ENCODE results near the gene KDM4B.
"Not testable (repeated sequence)": the region's sequence is repeated elsewhere in the genome, so short reads cannot be mapped to it uniquely, and the experiment has no call there.

KDM4B gene

GRCh38 chr19:4969292-4969771 is 419 bp downstream of the KDM4B start:
- DNase-seq, result no peak

GRCh38 chr19:4969772-4970531 is 1.0 kb downstream of the KDM4B start:
- peak in 1 of 2 experiments; percentile 37 for DNase-seq

GRCh38 chr19:4970558-4971423 is 1.9 kb downstream of the KDM4B start:
- peak in 1 of 2 experiments; percentile 37 for DNase-seq

GRCh38 chr19:4971424-4971793 is 2.5 kb downstream of the KDM4B start:
- DNase-seq, result peak in 1 of 2 experiments; percentile 13

- DNase-seq, result no peak
Measured at GRCh38 chr19:4971816-4972495, 3.0 kb downstream of the KDM4B start.

GRCh38 chr19:4972509-4973230 is 3.8 kb downstream of the KDM4B start:
- peak in 1 of 2 experiments; percentile 12 for DNase-seq

GRCh38 chr19:4974880-4975469 is 6.1 kb downstream of the KDM4B start:
- no peak for DNase-seq

- DNase-seq, result not testable (repeated sequence)
Measured at GRCh38 chr19:4975601-4976000, 6.7 kb downstream of the KDM4B start.

- DNase-seq, result no peak
Measured at GRCh38 chr19:4976401-4977298, 7.7 kb downstream of the KDM4B start.

- DNase-seq, result no peak
Measured at GRCh38 chr19:4977299-4978174, 8.6 kb downstream of the KDM4B start.

- DNase-seq, result no peak
Measured at GRCh38 chr19:4979211-4979807, 10.4 kb downstream of the KDM4B start.

- no peak for DNase-seq
Measured at GRCh38 chr19:4980067-4980466, 11.2 kb downstream of the KDM4B start.

- DNase-seq, result no peak
Measured at GRCh38 chr19:4980838-4981680, 12.1 kb downstream of the KDM4B start.

GRCh38 chr19:4981681-4981958 is 12.7 kb downstream of the KDM4B start:
- no peak for DNase-seq

- DNase-seq, result no peak
Measured at GRCh38 chr19:4983346-4984105, 14.6 kb downstream of the KDM4B start.

GRCh38 chr19:4984106-4984380 is 15.1 kb downstream of the KDM4B start:
- no peak for DNase-seq

GRCh38 chr19:4984438-4984990 is 15.6 kb downstream of the KDM4B start:
- no peak for DNase-seq

- no peak for DNase-seq
Measured at GRCh38 chr19:4985551-4985991, 16.7 kb downstream of the KDM4B start.

Data from SW 1271 (cell line).